Loucy (cell line): ENCODE data around the gene VWA1.

Source experiments
- H2AFZ ChIP-seq: fragments of 200-600 bp; sonication (generic); 2 replicates; pipeline ENCODE4 v1.6.0; 2016; ENCODE audit warnings: antibody characterized with exemption, mild to moderate bottlenecking, low read length, moderate library complexity
- H3F3A ChIP-seq: fragments of 200-600 bp; 2 replicates; pipeline ENCODE4 v1.6.0; 2016; ENCODE audit warnings: antibody characterized with exemption, low read depth, mild to moderate bottlenecking
- H3K27me3 ChIP-seq: fragments of 200-600 bp; sonication (generic); 2 replicates; pipeline ENCODE4 v1.6.1; 2014; ENCODE audit warnings: low read length, mild to moderate bottlenecking; ENCODE audit not compliant: insufficient read depth, poor library complexity, severe bottlenecking
- H3K36me3 ChIP-seq: fragments of 200-600 bp; sonication (generic); 2 replicates; pipeline ENCODE4 v1.6.1; 2016; ENCODE audit warnings: low read length; ENCODE audit not compliant: insufficient read depth
- H3K4me1 ChIP-seq: fragments of 200-600 bp; sonication (generic); 2 replicates; pipeline ENCODE4 v1.5.1; 2014; ENCODE audit warnings: low read length, mild to moderate bottlenecking; ENCODE audit not compliant: insufficient read depth, poor library complexity, severe bottlenecking
- H3K4me2 ChIP-seq: fragments of 200-600 bp; sonication (generic); 2 replicates; pipeline ENCODE4 v1.6.0; 2014; ENCODE audit warnings: antibody characterized with exemption, low read length, low read depth, mild to moderate bottlenecking; ENCODE audit not compliant: poor library complexity, severe bottlenecking
- H3K4me3 ChIP-seq: fragments of 200-600 bp; sonication (generic); 2 replicates; pipeline ENCODE4 v1.5.1; 2014; ENCODE audit warnings: low read length, mild to moderate bottlenecking, mixed read lengths; ENCODE audit not compliant: poor library complexity, severe bottlenecking
- H3K79me2 ChIP-seq: fragments of 200-600 bp; sonication (generic); 2 replicates; pipeline ENCODE4 v1.6.1; 2014; ENCODE audit warnings: low read length; ENCODE audit not compliant: insufficient read depth
- H3K9ac ChIP-seq: fragments of 200-600 bp; sonication (generic); 2 replicates; pipeline ENCODE4 v1.6.0; 2014; ENCODE audit warnings: mild to moderate bottlenecking, low read depth, low read length, moderate library complexity; ENCODE audit not compliant: poor library complexity, severe bottlenecking
- H3K9me2 ChIP-seq: fragments of 200-600 bp; sonication (generic); replicated peaks from 2 replicates; pipeline ENCODE4 v1.6.1; 2016; ENCODE audit warnings: low read depth, low read length, mixed read lengths
- H3K9me3 ChIP-seq: fragments of 200-600 bp; sonication (generic); 2 replicates; pipeline ENCODE4 v1.6.1; 2014; ENCODE audit warnings: mild to moderate bottlenecking, antibody characterized with exemption, low read length, low read depth; ENCODE audit not compliant: insufficient read depth
- H4K20me1 ChIP-seq: fragments of 200-600 bp; sonication (generic); 2 replicates; pipeline ENCODE4 v1.6.0; 2014; ENCODE audit warnings: antibody characterized with exemption, low read length, mild to moderate bottlenecking; ENCODE audit not compliant: insufficient read depth, poor library complexity, severe bottlenecking
- EZH2phosphoT487 ChIP-seq: fragments of 200-600 bp; IDR thresholded peaks from 2 replicates; pipeline ENCODE4 v1.6.1; 2018; ENCODE audit warnings: antibody characterized with exemption, mild to moderate bottlenecking, moderate library complexity, borderline replicate concordance
- TF ChIP-seq, protein P1 (sequence below): fragments of 200-600 bp; sonication (generic); conservative IDR thresholded peaks from 2 replicates; pipeline ENCODE4 v1.5.1; 2014; ENCODE audit warnings: mild to moderate bottlenecking, antibody characterized with exemption, low read length

The VWA1 gene

DNA sequence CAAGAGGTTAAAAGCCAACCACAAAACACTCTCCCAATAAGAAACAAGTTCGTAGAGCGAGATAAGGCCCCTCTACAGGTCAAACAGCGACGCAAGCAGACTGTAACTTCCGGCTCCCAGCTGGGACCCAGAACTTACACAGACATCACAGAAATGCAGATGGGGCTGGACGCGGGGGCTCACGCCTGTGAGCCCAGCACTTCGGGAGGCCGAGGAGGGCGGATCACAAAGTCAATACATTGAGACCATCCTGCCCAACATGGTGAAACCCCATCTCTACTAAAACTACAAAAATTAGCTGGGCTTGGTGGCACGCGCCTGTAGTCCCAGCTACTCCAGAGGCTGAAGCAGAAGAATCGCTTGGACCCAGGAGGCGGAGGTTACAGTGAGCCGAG lies 47.4 kb upstream of the VWA1 start:
- Histone ChIP-seq H3K4me1 (no peaks in the 10 kb centered on the region), H3K4me3 (no peak overlapping the region), H3K36me3 (peaks cover 75% of the 10 kb centered on the region), H3K9me2 (no peaks in the 10 kb centered on the region), H3K9ac (no peak overlapping the region), H3F3A (peaks cover 4% of the 10 kb centered on the region; the same call in 1 of the 2 replicates), H3K4me2 (no peak overlapping the region), H3K27me3 (no peaks in the 10 kb centered on the region), H3K79me2 (peaks cover 10% of the 10 kb centered on the region; the same call in 1 of the 2 replicates), H2AFZ (no peak overlapping the region), H4K20me1 (peaks cover 2% of the 10 kb centered on the region), H3K9me3 (no peaks in the 10 kb centered on the region)
- TF ChIP-seq EZH2phosphoT487, result no peak
- TF ChIP-seq, protein P1, sequence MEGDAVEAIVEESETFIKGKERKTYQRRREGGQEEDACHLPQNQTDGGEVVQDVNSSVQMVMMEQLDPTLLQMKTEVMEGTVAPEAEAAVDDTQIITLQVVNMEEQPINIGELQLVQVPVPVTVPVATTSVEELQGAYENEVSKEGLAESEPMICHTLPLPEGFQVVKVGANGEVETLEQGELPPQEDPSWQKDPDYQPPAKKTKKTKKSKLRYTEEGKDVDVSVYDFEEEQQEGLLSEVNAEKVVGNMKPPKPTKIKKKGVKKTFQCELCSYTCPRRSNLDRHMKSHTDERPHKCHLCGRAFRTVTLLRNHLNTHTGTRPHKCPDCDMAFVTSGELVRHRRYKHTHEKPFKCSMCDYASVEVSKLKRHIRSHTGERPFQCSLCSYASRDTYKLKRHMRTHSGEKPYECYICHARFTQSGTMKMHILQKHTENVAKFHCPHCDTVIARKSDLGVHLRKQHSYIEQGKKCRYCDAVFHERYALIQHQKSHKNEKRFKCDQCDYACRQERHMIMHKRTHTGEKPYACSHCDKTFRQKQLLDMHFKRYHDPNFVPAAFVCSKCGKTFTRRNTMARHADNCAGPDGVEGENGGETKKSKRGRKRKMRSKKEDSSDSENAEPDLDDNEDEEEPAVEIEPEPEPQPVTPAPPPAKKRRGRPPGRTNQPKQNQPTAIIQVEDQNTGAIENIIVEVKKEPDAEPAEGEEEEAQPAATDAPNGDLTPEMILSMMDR, result no peak

DNA sequence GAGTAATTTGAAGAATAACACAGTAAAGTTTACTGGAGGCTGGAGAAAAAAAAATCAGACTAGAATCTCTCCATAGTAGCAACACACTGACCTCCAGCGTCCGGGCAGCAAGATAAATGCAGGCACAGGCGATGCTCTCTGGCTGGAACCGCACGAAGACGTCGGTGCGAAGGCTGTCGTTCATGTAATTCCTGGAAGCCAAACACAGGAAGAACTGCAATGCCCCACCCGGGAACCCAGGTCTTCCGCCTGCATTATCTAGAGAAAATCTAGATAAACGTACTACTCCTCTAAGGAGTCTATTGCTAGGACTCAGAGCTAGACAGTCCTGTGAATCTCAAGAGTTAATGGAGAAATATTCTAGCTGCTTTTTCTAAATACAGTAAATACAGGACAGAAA lies 44.8 kb upstream of the VWA1 start:
- Histone ChIP-seq H4K20me1 (peaks cover 7% of the 10 kb centered on the region), H3K4me3 (no peak overlapping the region), H3K9ac (no peak overlapping the region), H2AFZ (no peak overlapping the region), H3F3A (peaks cover 4% of the 10 kb centered on the region; the same call in 1 of the 2 replicates), H3K79me2 (peaks cover 30% of the 10 kb centered on the region), H3K9me2 (no peaks in the 10 kb centered on the region), H3K4me1 (no peaks in the 10 kb centered on the region), H3K4me2 (no peak overlapping the region), H3K36me3 (peaks cover 95% of the 10 kb centered on the region), H3K27me3 (no peaks in the 10 kb centered on the region), H3K9me3 (no peaks in the 10 kb centered on the region)
- TF ChIP-seq, protein P1, result no peak
- TF ChIP-seq EZH2phosphoT487, result no peak

DNA sequence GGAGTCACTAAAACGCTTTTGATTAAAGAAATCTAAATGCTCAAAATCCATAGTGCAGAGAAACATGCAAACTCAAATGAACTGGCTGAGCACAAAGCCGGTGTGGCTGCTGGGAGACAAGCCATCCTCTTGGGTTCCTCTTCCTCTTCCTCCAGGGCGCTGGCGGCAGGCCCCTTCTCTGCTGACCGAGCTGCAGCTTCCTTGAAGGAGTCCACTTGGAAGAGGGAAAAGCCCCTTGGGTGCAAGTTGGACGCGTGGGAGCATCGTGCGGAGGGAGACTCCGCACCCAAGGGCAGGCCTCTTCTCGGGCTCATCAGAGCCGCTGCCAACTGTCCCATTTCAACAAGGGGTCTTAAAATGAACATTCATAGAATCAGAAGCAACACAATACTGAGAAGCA lies 44.3 kb upstream of the VWA1 start:
- Histone ChIP-seq H3K9ac (no peak overlapping the region), H3K27me3 (no peaks in the 10 kb centered on the region), H3K9me2 (no peaks in the 10 kb centered on the region), H3K9me3 (no peaks in the 10 kb centered on the region), H3K79me2 (peaks cover 35% of the 10 kb centered on the region), H3K4me2 (no peak overlapping the region), H3F3A (peaks cover 4% of the 10 kb centered on the region; the same call in 1 of the 2 replicates), H3K4me3 (no peak overlapping the region), H2AFZ (no peak overlapping the region), H3K4me1 (no peaks in the 10 kb centered on the region), H3K36me3 (peaks cover 91% of the 10 kb centered on the region), H4K20me1 (peaks cover 8% of the 10 kb centered on the region)
- TF ChIP-seq, protein P1, result no peak
- TF ChIP-seq EZH2phosphoT487, result no peak
